Pancreas (tissue), 10 donors: ENCODE measurements around the gene GRAMD4. TPM values are rescaled to one million over a fixed set of nuclear protein-coding genes. Genes with fewer than 3 reads are reported as not detected.

ENCODE experiments used
- ATAC-seq, 4 donors: fragments of 200-7000 bp; cut with Tn5 transposase; one replicate each; pipeline versions ENCODE4 v1.8.0 to v1.9.1; 2020; ENCODE audit warnings: mild to moderate bottlenecking in 4 of 4, moderate library complexity in 4 of 4
- DNase-seq, 6 donors: peaks; one replicate each; pipeline ENCODE4 v3.0.0-alpha.2; 2020
- FAIRE-seq: peaks from 2 replicates; lab custom pipeline; 2012; peaks lifted over from hg19 to GRCh38; lab: Jason Lieb, UNC
- H3K27ac ChIP-seq, 4 donors: fragments of 200-600 bp; sonication (generic); 1 replicate in 3 of 4; 2 replicates in 1 of 4; pipeline versions ENCODE4 v1.5.0 to v1.8.0; 2020
- H3K27me3 ChIP-seq, 4 donors: fragments of 200-600 bp; one replicate each; pipeline ENCODE4 v1.8.0; 2021
- H3K36me3 ChIP-seq, 3 donors: fragments of 200-600 bp; sonication (generic) in 1 of 3; one replicate each; pipeline versions ENCODE4 v1.5.0 to v1.8.0; 2020 to 2021
- H3K4me1 ChIP-seq, 3 donors: fragments of 200-600 bp; one replicate each; pipeline ENCODE4 v1.8.0; 2021
- H3K4me3 ChIP-seq, 4 donors: fragments of 200-600 bp; sonication (generic) in 2 of 4; one replicate each; pipeline versions ENCODE4 v1.5.0 to v1.8.0; 2020 to 2021
- H3K9me3 ChIP-seq, 4 donors: fragments of 200-600 bp; one replicate each; pipeline ENCODE4 v1.8.0; 2021
- whole genome bisulfite sequencing, 2 donors: extraction: QIAGEN DNeasy Blood & Tissue Kit; methylation state at CpG; one replicate each; pipeline ENCODE4 v1.1.7; 2013; 5-methylcytosine and 5-hydroxymethylcytosine counted together
- intact Hi-C, 3 donors: fragments of 100-400 bp; cut with DNase I; formaldehyde crosslinking; loops; one replicate each; pipeline versions ENCODE4 v1.11.1 to v1.14.2; 2022
- polyA plus RNA-seq, 2 donors: library from polyadenylated mRNA; stranded (reverse); fragments of 200-250 nt; gene quantifications; one replicate each; pipeline ENCODE4 v1.2.3, GENCODE V29; 2013
- total RNA-seq, 6 donors: library from RNA; stranded (reverse); fragmentation: NEBNext Ultra II Directional in 4 of 6; extraction: Animal tissue kit (Norgen Biotek cat#: 25700) in 4 of 6; gene quantifications; one replicate each; pipeline versions ENCODE4 v1.2.1 to v1.2.4, GENCODE V29; 2021 to 2023
- TF ChIP-seq, protein P1 (sequence below), 4 donors: fragments of 200-600 bp; sonication (generic) in 3 of 4; IDR thresholded peaks; one replicate each; pipeline versions ENCODE4 v1.5.0 to v1.8.0; 2021; ENCODE audit warnings: antibody characterized with exemption in 4 of 4
- donor health status: healthy with polysubstance abuse.
- donor health status: DM: no; HTN: no; CAD: no; lungs with moderate emphysema.
- donor health status: DM: no; HTN: no; CAD: no.
- donor health status: control.
- donor health status: control.
- donor health status: Bipolar disorder and iron deficiency.
- donor health status: DM: yes; HTN: yes; CAD: no.
- donor health status: DM: no; HTN: no; CAD: no.
- donor health status: DM: no; HTN: no; CAD: no.
- donor health status: DM: yes; HTN: yes; CAD: no.

The GRAMD4 gene
- total and polyA plus RNA-seq, 8 donors, result 13.2 to 36.4 (median 21.9) TPM

DNA sequence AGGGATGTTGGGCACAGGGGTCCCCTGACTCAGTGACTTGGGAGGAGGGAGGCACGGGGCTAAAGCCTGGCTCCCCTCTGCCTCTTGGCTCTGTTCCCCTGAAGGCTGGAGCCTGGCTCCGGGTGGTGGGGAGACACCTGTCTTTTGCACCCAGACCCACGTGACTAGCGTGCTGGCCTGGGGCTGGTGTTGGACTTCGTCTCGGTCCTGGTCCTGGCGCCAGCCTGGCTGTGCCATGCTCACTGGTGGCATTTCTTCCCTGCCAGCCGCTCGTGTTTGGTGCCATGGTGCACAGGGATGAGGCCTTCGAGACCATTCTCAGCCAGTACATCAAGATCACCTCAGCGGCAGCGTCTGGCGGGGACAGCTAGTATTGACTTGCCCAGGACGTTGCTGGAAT lies 56.7 kb downstream of the GRAMD4 start:
- TF ChIP-seq, protein P1, sequence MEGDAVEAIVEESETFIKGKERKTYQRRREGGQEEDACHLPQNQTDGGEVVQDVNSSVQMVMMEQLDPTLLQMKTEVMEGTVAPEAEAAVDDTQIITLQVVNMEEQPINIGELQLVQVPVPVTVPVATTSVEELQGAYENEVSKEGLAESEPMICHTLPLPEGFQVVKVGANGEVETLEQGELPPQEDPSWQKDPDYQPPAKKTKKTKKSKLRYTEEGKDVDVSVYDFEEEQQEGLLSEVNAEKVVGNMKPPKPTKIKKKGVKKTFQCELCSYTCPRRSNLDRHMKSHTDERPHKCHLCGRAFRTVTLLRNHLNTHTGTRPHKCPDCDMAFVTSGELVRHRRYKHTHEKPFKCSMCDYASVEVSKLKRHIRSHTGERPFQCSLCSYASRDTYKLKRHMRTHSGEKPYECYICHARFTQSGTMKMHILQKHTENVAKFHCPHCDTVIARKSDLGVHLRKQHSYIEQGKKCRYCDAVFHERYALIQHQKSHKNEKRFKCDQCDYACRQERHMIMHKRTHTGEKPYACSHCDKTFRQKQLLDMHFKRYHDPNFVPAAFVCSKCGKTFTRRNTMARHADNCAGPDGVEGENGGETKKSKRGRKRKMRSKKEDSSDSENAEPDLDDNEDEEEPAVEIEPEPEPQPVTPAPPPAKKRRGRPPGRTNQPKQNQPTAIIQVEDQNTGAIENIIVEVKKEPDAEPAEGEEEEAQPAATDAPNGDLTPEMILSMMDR (IDR thresholded peaks at IDR 0.05), result no peak
- FAIRE-seq (no peak), DNase-seq (peak in 1 of 6 donors; percentile 65), ATAC-seq (no peak)
- Histone ChIP-seq H3K36me3 (peaks cover 0 to 13% (median 13%) of the 10 kb centered on the region in 3 donors), H3K27me3 (no peaks in the 10 kb centered on the region), H3K27ac (no peak overlapping the region), H3K9me3 (no peaks in the 10 kb centered on the region), H3K4me3 (no peak overlapping the region), H3K4me1 (no peaks in the 10 kb centered on the region)
- intact Hi-C loops, result no loop called here
- WGBS, 2 donors, result 88 to 91% methylated on average over 14 of the region's 14 CpGs

DNA sequence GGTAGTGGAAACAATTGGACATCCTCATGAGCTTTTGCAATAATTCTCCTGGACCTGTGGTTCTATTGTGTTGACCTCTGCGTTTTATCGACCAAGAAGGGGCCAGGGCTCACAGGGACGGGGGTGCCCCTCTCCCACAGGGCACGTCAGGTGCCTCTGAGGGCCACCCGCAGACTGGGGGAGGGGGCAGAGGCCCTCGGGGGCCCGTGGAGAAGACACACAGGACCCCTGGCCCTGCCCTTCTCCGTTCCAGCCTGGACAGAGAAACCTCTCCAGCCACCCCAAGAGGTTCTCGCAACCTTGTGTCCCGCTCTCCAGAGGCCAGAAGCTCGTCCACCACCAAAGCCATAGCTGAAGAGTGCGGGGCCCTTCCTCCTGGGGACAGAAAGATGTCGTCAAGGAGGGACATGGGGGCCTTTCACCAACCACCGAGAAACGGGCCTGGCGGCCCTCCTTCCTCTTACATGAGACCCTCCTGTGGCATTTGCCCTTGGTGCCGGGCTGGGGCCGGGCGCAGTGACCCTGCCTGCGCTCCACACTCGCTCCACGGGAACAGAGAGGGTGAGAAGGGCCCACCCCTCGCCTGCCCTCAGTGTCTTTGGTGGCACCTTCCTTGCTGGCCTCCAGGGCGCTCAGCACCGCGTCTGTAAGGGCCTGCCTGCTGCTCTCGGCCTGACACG lies 57.3 kb downstream of the GRAMD4 start:
- ATAC-seq (no peak), DNase-seq (peak in 1 of 6 donors; percentile 63), FAIRE-seq (no peak)
- no peak overlapping the region for H3K4me3 ChIP-seq
- H3K9me3 ChIP-seq, result no peaks in the 10 kb centered on the region
- peaks cover 0 to 13% (median 13%) of the 10 kb centered on the region in 3 donors for H3K36me3 ChIP-seq
- H3K27me3 ChIP-seq, result no peaks in the 10 kb centered on the region
- TF ChIP-seq, protein P1 (IDR thresholded peaks at IDR 0.05), result no peak
- no peaks in the 10 kb centered on the region for H3K4me1 ChIP-seq
- H3K27ac ChIP-seq, result no peak overlapping the region
- intact Hi-C loops, result no loop called here
- 89 to 91% methylated on average over 28 of the region's 28 CpGs for WGBS, 2 donors

DNA sequence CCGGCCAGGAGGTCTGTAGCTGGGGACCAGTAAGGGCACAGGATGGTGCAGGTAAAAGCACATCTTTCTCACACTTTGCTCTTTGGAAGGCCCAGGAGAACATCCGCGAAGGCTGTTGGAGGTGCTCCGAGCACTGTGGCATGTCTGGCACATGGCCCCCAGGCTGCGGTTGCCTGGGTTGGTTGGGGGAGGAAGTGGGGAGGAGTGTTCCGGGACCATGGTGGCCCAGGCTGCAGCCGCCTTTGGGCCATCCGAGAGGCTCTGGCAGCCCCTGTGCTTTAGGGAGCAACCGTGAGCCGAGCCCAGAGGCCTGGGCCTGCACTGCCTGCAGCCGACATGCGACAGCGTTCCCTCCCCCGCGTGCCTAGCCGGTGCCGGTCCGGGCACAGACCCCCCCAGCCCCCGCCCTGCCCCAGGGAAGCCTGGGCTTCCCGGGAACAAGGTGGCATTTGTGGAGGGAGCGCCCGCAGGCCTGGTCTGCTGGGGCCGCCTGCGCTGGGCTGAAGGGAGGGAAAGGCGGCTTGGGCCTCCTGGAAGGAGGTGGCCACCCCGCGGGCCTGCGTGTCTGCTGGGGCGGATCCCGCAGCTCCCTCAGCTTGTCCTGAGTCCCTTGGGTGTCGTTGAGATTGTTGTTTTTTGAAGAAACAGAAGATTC lies 57.9 kb downstream of the GRAMD4 start:
- Histone ChIP-seq H3K4me3 (no peak overlapping the region), H3K36me3 (peaks cover 0 to 13% (median 13%) of the 10 kb centered on the region in 3 donors), H3K9me3 (no peaks in the 10 kb centered on the region), H3K27me3 (no peaks in the 10 kb centered on the region), H3K27ac (no peak overlapping the region), H3K4me1 (no peaks in the 10 kb centered on the region)
- WGBS, 2 donors, result 93 to 94% methylated on average over 31 of the region's 31 CpGs
- FAIRE-seq, result no peak
- intact Hi-C loops, result no loop called here
- DNase-seq, result peak in 1 of 6 donors; percentile 62
- ATAC-seq, result no peak
- TF ChIP-seq, protein P1 (IDR thresholded peaks at IDR 0.05), result no peak

DNA sequence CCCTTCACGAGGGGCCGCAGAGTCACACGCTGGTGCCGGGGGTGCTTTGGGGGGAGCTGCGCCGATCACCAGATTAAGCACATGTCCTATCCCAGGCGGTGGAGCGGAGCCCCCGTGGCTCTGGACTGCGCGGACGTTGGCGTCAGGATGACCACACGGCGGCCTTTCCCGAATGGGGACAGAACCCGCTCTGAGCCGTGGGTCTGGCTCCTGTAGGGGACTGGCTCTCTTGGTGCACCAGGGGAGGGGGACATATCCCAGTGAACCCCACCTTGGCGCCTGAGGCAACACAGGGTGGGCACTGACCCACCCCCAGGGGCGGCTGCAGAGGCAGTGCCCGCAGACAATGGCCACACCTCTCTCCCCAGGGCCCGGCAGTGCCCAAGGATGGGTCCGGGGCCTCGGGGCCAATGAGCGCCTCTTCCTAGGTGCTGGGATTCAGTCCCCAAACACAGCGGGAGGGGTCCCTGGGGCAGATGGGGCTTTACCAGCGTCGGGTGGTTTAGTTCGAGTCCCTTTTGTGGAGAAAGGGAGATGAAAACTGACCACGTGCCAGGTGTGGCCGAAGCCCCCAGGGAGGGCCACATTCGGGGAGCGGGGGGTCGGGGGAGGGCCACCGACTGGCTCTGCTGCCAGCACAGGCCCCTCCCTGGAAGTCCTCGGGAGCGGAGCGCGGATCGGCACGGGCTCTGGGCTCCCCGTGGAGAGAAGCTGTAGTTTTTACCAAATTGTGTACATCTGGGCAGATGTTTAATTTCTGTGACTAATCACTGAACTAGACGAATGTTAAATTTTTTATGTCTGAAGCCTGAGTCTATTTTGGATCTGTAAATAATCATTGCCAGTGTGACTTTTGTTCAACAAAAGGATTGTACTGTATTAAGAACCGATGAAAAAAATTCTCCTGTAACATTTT lies 58.9 kb downstream of the GRAMD4 start:
- peaks cover 0 to 10% (median 7%) of the 10 kb centered on the region in 3 donors for H3K36me3 ChIP-seq

More for the DNA sequence above, 58.9 kb downstream of the GRAMD4 start:
- no peak overlapping the region for H3K4me3 ChIP-seq
- H3K9me3 ChIP-seq, result no peaks in the 10 kb centered on the region
- no peak for ATAC-seq
- 92 to 93% methylated on average over 44 of the region's 44 CpGs for WGBS, 2 donors
- no peaks in the 10 kb centered on the region for H3K4me1 ChIP-seq
- TF ChIP-seq, protein P1 (IDR thresholded peaks at IDR 0.05), result no peak
- H3K27me3 ChIP-seq, result no peaks in the 10 kb centered on the region
- intact Hi-C loops, result no loop called here
- DNase-seq, result peak in 1 of 6 donors; percentile 73
- no peak overlapping the region for H3K27ac ChIP-seq
- no peak for FAIRE-seq
